Liver (tissue), 9 donors: ENCODE results near the gene STK35. TPM values are rescaled to one million over a fixed set of nuclear protein-coding genes. Genes with fewer than 3 reads are reported as not detected.

Experiments
- DNase-seq: peaks from one replicate; pipeline ENCODE4 v3.0.0-alpha.2; 2017; ENCODE audit warnings: low spot score
- H3K27ac ChIP-seq, 2 donors: one replicate each; pipeline ENCODE4 v1.7.0; 2013; ENCODE audit warnings: inconsistent platforms in 2 of 2, low read length in 2 of 2, control low read depth in 1 of 2, low read depth in 1 of 2, mild to moderate bottlenecking in 1 of 2
- H3K27me3 ChIP-seq, 4 donors: one replicate each; pipeline versions ENCODE4 v1.6.1 to v1.7.0; 2013; ENCODE audit warnings: low read length in 3 of 4, inconsistent platforms in 1 of 4, mild to moderate bottlenecking in 1 of 4, moderate library complexity in 1 of 4; ENCODE audit not compliant: control insufficient read depth in 4 of 4, insufficient read depth in 4 of 4
- H3K36me3 ChIP-seq, 4 donors: one replicate each; pipeline versions ENCODE4 v1.6.1 to v1.7.0; 2013; ENCODE audit warnings: low read length in 3 of 4, mild to moderate bottlenecking in 3 of 4, low read depth in 1 of 4, moderate library complexity in 1 of 4; ENCODE audit not compliant: control insufficient read depth in 4 of 4, insufficient read depth in 3 of 4
- H3K4me1 ChIP-seq, 4 donors: one replicate each; pipeline versions ENCODE4 v1.6.1 to v1.7.0; 2013; ENCODE audit warnings: low read length in 3 of 4, mild to moderate bottlenecking in 3 of 4, moderate library complexity in 1 of 4; ENCODE audit not compliant: control insufficient read depth in 4 of 4, insufficient read depth in 4 of 4
- H3K4me3 ChIP-seq, 3 donors: one replicate each; pipeline versions ENCODE4 v1.6.1 to v1.7.0; 2013; ENCODE audit warnings: low read length in 3 of 3, control low read depth in 1 of 3, low read depth in 1 of 3, mild to moderate bottlenecking in 1 of 3
- H3K9ac ChIP-seq, 2 donors: one replicate each; pipeline ENCODE4 v1.7.0; 2013; ENCODE audit warnings: low read length in 2 of 2, mild to moderate bottlenecking in 2 of 2, moderate library complexity in 2 of 2, control low read depth in 1 of 2, low read depth in 1 of 2
- H3K9me3 ChIP-seq, 4 donors: one replicate each; pipeline versions ENCODE4 v1.6.1 to v1.7.0; 2013; ENCODE audit warnings: low read length in 3 of 4; ENCODE audit not compliant: control insufficient read depth in 4 of 4
- FOXA1 ChIP-seq: IDR thresholded peaks from 2 replicates; pipeline ENCODE4 v1.6.1; 2016; ENCODE audit warnings: antibody characterized with exemption
- FOXA2 ChIP-seq: IDR thresholded peaks from 2 replicates; pipeline ENCODE4 v1.6.1; 2016; ENCODE audit warnings: antibody characterized with exemption
- GABPA ChIP-seq, 2 donors: IDR thresholded peaks in 1 of 2; conservative IDR thresholded peaks in 1 of 2; 2 replicates each; pipeline ENCODE4 v1.6.1; 2016; ENCODE audit warnings: antibody characterized with exemption in 2 of 2, mild to moderate bottlenecking in 1 of 2, moderate library complexity in 1 of 2
- HNF4A ChIP-seq, 2 donors: conservative IDR thresholded peaks; 2 replicates each; pipeline ENCODE4 v1.6.1; 2016; ENCODE audit warnings: antibody characterized with exemption in 2 of 2, mild to moderate bottlenecking in 2 of 2
- HNF4G ChIP-seq: IDR thresholded peaks from 2 replicates; pipeline ENCODE4 v1.6.1; 2016; ENCODE audit warnings: antibody characterized with exemption
- JUND ChIP-seq, 2 donors: IDR thresholded peaks; 2 replicates each; pipeline ENCODE4 v1.6.1; 2016; ENCODE audit warnings: antibody characterized with exemption in 2 of 2
- NR2F2 ChIP-seq: IDR thresholded peaks from 2 replicates; pipeline ENCODE4 v1.6.1; 2016; ENCODE audit warnings: antibody characterized with exemption
- RAD21 ChIP-seq, 2 donors: IDR thresholded peaks; 2 replicates each; pipeline ENCODE4 v1.6.1; 2016; ENCODE audit warnings: antibody characterized with exemption in 2 of 2, mild to moderate bottlenecking in 2 of 2
- RXRA ChIP-seq, 2 donors: IDR thresholded peaks; 2 replicates each; pipeline ENCODE4 v1.6.1; 2017 to 2018; ENCODE audit warnings: antibody characterized with exemption in 2 of 2, mild to moderate bottlenecking in 1 of 2
- SP1 ChIP-seq: IDR thresholded peaks from 2 replicates; pipeline ENCODE4 v1.6.1; 2018; ENCODE audit warnings: antibody characterized with exemption, mild to moderate bottlenecking
- TAF1 ChIP-seq: conservative IDR thresholded peaks from 2 replicates; pipeline ENCODE4 v1.6.1; 2016; ENCODE audit warnings: antibody characterized with exemption, mild to moderate bottlenecking
- YY1 ChIP-seq: IDR thresholded peaks from 2 replicates; pipeline ENCODE4 v1.6.1; 2016; ENCODE audit warnings: antibody characterized with exemption, mild to moderate bottlenecking
- WGBS: extraction: QIAGEN DNeasy Blood & Tissue Kit; methylation state at CpG from one replicate; pipeline ENCODE4 v1.1.7; 2013; 5-methylcytosine and 5-hydroxymethylcytosine counted together
- polyA plus RNA-seq, 2 donors: library from polyadenylated mRNA; stranded (reverse) in 1 of 2; unstranded in 1 of 2; fragments of 200-250 nt in 1 of 2; fragments of >200 nt in 1 of 2; fragmentation: Nextera tagmentation in 1 of 2; extraction: Ambion mirVana in 1 of 2; gene quantifications; one replicate each; pipeline versions ENCODE4 v1.2.1 to v1.2.3, GENCODE V29; 2013 to 2015
- total RNA-seq, 2 donors: library from RNA; depleted of rRNA; stranded (reverse); fragments of >200 nt; gene quantifications; one replicate each; pipeline ENCODE4 v1.2.3, GENCODE V29; 2014
- TF ChIP-seq, protein P1 (sequence below): IDR thresholded peaks from 2 replicates; pipeline ENCODE4 v1.6.1; 2016; ENCODE audit warnings: antibody characterized with exemption
- TF ChIP-seq, protein P2 (sequence below): fragments of 150-350 bp; IDR thresholded peaks from 2 replicates; pipeline ENCODE4 v1.5.1; 2017; ENCODE audit warnings: improper control_type of control experiment, low read depth, low read length; ENCODE audit not compliant: missing input control
- TF ChIP-seq, protein P3 (sequence below): IDR thresholded peaks from 2 replicates; pipeline ENCODE4 v1.6.1; 2016; ENCODE audit warnings: antibody characterized with exemption
- donor health status: healthy.
- donor health status: healthy.
- donor health status: healthy.
- donor health status: healthy.
- donor health status: healthy.

STK35 gene
- total and polyA plus RNA-seq, 4 donors, result 2.5 to 18.5 (median 9.9) TPM

DNA sequence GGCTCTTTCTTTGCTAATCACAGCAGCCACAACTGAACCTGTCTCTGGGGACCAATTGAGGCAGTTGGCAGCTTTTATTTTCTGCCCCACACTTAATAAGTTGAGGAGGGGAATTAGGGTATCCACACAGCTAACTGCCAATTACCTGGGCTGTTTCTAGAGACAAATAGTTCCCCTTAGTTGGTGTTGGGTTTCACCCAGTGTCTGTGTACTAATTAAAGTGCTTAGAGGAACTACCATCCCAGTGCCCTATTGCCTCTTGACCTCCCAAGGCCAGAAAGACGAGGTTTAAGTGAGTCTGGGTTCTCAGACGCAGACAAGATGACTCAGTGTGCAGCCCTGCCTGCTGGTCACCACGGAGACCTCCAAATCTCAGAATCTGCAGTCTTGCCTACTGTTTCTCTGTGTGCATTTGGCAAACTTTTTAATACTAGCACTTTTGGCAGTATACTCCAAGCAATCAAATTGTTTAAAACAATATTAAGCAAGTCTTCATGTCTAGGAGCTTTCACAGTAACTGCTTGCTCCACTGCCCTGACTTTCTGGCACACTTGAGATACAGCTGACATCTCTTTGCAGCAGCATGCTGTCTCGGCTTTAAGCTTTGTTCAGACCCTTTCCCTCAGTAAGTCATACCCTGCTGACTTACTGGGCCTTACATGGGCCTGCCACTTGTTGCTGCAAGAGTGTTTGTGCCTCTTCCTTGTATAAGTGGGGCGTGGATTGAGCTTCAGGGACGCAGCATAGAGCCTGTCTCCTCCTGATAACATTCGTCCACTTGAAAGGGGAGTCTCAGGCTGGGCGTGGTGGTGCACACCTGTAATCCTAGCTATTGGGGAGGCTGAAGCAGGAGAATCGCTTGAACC lies 31.9 kb downstream of the STK35 start:
- Histone ChIP-seq H3K27ac (no peak overlapping the region), H3K9ac (no peak overlapping the region), H3K4me1 (no peaks in the 10 kb centered on the region), H3K27me3 (no peaks in the 10 kb centered on the region), H3K36me3 (no peaks in the 10 kb centered on the region), H3K9me3 (no peaks in the 10 kb centered on the region), H3K4me3 (no peak overlapping the region)
- TF ChIP-seq NR2F2, result peak; percentile 24
- no peak for TF ChIP-seq JUND (IDR thresholded peaks at IDR 0.05)
- no peak for DNase-seq
- WGBS, result 89% methylated on average over 9 of the region's 9 CpGs

DNA sequence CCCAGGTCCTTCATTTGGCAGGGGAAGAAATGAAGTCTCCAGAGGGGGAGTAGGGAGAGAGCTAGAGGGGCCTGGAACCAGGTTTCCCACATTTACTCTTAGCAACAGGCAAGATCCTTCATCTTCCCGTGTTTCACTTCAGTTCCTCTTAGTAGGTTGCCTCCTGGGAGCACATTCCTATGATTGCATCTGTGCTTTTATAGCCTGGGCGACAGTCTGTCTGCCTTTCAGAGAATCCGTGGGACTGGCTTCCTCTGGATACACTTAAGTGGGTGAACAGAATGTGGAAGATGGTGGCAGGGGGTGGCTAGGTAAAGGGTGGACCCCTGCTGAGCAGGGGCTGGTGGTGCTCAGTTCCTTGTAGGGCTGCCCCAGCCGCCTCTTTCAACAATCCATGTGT lies 33.4 kb downstream of the STK35 start:
- no peaks in the 10 kb centered on the region for H3K9me3 ChIP-seq
- H3K9ac ChIP-seq, result no peak overlapping the region
- no peaks in the 10 kb centered on the region for H3K27me3 ChIP-seq
- WGBS, result 93% methylated on average over 4 of the region's 4 CpGs
- no peak overlapping the region for H3K27ac ChIP-seq
- H3K4me3 ChIP-seq, result no peak overlapping the region
- TF ChIP-seq, protein P1, sequence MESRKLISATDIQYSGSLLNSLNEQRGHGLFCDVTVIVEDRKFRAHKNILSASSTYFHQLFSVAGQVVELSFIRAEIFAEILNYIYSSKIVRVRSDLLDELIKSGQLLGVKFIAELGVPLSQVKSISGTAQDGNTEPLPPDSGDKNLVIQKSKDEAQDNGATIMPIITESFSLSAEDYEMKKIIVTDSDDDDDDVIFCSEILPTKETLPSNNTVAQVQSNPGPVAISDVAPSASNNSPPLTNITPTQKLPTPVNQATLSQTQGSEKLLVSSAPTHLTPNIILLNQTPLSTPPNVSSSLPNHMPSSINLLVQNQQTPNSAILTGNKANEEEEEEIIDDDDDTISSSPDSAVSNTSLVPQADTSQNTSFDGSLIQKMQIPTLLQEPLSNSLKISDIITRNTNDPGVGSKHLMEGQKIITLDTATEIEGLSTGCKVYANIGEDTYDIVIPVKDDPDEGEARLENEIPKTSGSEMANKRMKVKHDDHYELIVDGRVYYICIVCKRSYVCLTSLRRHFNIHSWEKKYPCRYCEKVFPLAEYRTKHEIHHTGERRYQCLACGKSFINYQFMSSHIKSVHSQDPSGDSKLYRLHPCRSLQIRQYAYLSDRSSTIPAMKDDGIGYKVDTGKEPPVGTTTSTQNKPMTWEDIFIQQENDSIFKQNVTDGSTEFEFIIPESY, result no peak
- TF ChIP-seq, protein P2, sequence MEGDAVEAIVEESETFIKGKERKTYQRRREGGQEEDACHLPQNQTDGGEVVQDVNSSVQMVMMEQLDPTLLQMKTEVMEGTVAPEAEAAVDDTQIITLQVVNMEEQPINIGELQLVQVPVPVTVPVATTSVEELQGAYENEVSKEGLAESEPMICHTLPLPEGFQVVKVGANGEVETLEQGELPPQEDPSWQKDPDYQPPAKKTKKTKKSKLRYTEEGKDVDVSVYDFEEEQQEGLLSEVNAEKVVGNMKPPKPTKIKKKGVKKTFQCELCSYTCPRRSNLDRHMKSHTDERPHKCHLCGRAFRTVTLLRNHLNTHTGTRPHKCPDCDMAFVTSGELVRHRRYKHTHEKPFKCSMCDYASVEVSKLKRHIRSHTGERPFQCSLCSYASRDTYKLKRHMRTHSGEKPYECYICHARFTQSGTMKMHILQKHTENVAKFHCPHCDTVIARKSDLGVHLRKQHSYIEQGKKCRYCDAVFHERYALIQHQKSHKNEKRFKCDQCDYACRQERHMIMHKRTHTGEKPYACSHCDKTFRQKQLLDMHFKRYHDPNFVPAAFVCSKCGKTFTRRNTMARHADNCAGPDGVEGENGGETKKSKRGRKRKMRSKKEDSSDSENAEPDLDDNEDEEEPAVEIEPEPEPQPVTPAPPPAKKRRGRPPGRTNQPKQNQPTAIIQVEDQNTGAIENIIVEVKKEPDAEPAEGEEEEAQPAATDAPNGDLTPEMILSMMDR, result no peak
- no peak for TF ChIP-seq SP1
- no peak for TF ChIP-seq HNF4G
- no peak for TF ChIP-seq FOXA1
- TF ChIP-seq HNF4A (conservative IDR thresholded peaks at IDR 0.05), result no peak
- no peak for TF ChIP-seq TAF1
- TF ChIP-seq, protein P3, sequence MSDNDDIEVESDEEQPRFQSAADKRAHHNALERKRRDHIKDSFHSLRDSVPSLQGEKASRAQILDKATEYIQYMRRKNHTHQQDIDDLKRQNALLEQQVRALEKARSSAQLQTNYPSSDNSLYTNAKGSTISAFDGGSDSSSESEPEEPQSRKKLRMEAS, result no peak
- no peak for TF ChIP-seq RXRA (IDR thresholded peaks at IDR 0.05)
- no peak for TF ChIP-seq GABPA (IDR thresholded peaks at IDR 0.05 in 1 of 2, conservative IDR thresholded peaks at IDR 0.05 in 1 of 2)
- TF ChIP-seq NR2F2, result no peak
- no peaks in the 10 kb centered on the region for H3K36me3 ChIP-seq
- DNase-seq, result no peak
- H3K4me1 ChIP-seq, result no peaks in the 10 kb centered on the region

DNA sequence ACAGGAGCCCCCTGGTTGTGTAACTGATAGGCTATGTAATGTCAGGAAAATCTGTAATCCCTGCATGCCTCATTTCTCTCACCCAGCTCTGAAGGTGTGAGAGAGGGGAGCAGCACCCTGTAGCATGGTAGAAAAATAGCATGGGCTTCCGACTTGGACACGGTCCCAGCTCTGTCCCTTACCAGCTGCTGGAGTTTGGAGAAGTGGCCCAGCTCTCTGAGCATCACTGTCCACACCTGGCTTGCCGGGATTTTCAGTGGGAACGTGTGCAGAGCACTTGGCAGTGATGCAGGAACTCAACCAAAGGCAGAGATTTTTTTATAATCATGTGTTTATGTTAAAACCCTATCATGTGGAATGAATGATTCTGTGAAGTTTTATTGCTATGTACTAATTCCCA lies 34.6 kb downstream of the STK35 start:
- Histone ChIP-seq H3K4me1 (no peaks in the 10 kb centered on the region), H3K36me3 (no peaks in the 10 kb centered on the region), H3K27ac (no peak overlapping the region), H3K9me3 (no peaks in the 10 kb centered on the region), H3K27me3 (no peaks in the 10 kb centered on the region), H3K4me3 (no peak overlapping the region), H3K9ac (no peak overlapping the region)
- TF ChIP-seq RAD21 (IDR thresholded peaks at IDR 0.05) (no peak), JUND (IDR thresholded peaks at IDR 0.05) (no peak), TAF1 (no peak), RXRA (IDR thresholded peaks at IDR 0.05) (no peak), FOXA2 (no peak), YY1 (no peak)
- TF ChIP-seq, protein P1, result no peak
- 93% methylated on average over 4 of the region's 4 CpGs for WGBS
- DNase-seq, result no peak
